ENCODE results near the gene TMEM258.

DNA sequence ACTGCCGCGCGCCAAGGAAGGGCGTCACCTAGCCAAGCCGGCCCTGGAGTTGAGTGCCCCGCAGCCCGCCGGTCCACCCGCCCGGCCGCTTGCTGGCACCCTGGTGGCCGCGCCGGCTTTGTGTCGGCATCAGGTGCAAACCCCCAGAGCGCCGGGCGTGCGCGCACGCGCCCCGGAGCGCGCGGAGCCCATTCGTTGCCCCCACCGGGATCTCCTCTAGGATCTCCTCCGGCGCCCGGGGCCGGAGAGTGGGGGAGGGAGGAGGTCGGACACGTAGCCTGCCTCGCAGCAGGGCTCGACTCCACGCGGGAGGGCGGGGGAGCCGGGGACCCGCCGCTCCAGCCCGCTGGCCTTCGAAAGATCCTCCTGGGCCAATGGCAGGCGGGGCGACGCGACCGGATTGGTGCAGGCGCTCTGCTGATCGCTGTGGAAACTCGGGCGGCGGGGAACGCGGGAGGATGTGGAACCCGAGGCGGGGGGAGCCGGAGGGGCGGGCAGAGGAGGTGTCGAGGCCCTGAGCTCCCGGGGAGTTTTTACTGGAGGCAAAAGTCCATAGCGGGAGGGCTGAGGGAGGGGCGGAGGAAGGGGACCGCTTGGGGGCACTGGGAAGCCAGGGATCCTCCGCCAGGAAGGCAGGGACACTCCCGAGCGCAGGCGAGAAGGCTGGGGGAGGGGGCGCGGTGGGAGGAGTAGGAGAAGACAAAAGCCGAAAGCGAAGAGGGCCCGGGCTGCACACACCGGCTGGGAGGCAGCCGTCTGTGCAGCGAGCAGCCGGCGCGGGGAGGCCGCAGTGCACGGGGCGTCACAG is 35.4 kb upstream of the TMEM258 start, which contains the start of gene FADS2:
- TF ChIP-seq RAD51 (IDR thresholded peaks at IDR 0.05) = no peak
- peak; percentile 17; the same call in 1 of the 2 replicates for TF ChIP-seq MXI1 (IDR thresholded peaks at IDR 0.05; ENCODE audit: low read depth, low read length)
- no peak for TF ChIP-seq RAD21 (IDR thresholded peaks at IDR 0.05; ENCODE audit: insufficient read depth, low read depth, low read length)
- no peak for TF ChIP-seq BCLAF1 (IDR thresholded peaks at IDR 0.05)
- TF ChIP-seq MAX (IDR thresholded peaks at IDR 0.05; ENCODE audit: low read depth, low read length) = peak; percentile 43
- TF ChIP-seq ESRRA (IDR thresholded peaks at IDR 0.05; ENCODE audit: low read length) = no peak
- TF ChIP-seq HSF1 (IDR thresholded peaks at IDR 0.05; ENCODE audit: low read depth, low read length) = no peak
- TF ChIP-seq SPI1 (IDR thresholded peaks at IDR 0.05; ENCODE audit: borderline replicate concordance, insufficient read depth, low read depth, low read length) = peak; percentile 5; the same call in 1 of the 2 replicates
- TF ChIP-seq GATAD2B (conservative IDR thresholded peaks at IDR 0.05; ENCODE audit: low read depth) = peak; percentile 89
- no peak for TF ChIP-seq SUZ12 (IDR thresholded peaks at IDR 0.05; ENCODE audit: unreplicated experiment)
- no peak for TF ChIP-seq ZNF384 (IDR thresholded peaks at IDR 0.05; ENCODE audit: borderline replicate concordance, low read depth, low read length)
- no peak for TF ChIP-seq E4F1 (IDR thresholded peaks at IDR 0.05; ENCODE audit: borderline replicate concordance, partially characterized antibody)
- TF ChIP-seq, protein P1, sequence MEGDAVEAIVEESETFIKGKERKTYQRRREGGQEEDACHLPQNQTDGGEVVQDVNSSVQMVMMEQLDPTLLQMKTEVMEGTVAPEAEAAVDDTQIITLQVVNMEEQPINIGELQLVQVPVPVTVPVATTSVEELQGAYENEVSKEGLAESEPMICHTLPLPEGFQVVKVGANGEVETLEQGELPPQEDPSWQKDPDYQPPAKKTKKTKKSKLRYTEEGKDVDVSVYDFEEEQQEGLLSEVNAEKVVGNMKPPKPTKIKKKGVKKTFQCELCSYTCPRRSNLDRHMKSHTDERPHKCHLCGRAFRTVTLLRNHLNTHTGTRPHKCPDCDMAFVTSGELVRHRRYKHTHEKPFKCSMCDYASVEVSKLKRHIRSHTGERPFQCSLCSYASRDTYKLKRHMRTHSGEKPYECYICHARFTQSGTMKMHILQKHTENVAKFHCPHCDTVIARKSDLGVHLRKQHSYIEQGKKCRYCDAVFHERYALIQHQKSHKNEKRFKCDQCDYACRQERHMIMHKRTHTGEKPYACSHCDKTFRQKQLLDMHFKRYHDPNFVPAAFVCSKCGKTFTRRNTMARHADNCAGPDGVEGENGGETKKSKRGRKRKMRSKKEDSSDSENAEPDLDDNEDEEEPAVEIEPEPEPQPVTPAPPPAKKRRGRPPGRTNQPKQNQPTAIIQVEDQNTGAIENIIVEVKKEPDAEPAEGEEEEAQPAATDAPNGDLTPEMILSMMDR (IDR thresholded peaks at IDR 0.05 in 2 of 3, conservative IDR thresholded peaks at IDR 0.05 in 1 of 3; ENCODE audit: control insufficient read depth in 2 of 3, extremely low read depth in 1 of 3, insufficient read depth in 1 of 3, low read depth in 3 of 3, low read length in 3 of 3) = peak in 2 of 3 experiments; percentile 9 to 14; a peak in 2 of 6 replicates

Data from GM12878 (cell line).